Omental fat pad (tissue), 4 donors: Measurements from ENCODE around the gene PRTFDC1. TPM values are rescaled to one million over a fixed set of nuclear protein-coding genes. Genes with fewer than 3 reads are reported as not detected.

Experiments
- ATAC-seq: fragments of 150-250 bp; one replicate; pipeline ENCODE4 v1.9.1; 2016; ENCODE audit warnings: mild to moderate bottlenecking, moderate library complexity; ENCODE audit not compliant: low FRiP score
- DNase-seq: peaks from one replicate; pipeline ENCODE4 v3.0.0-alpha.2; 2019; ENCODE audit warnings: low spot score
- total RNA-seq, 4 donors: library from RNA; depleted of rRNA; stranded (reverse); fragments of >200 nt; gene quantifications; one replicate each; pipeline ENCODE4 v1.1.0, GENCODE V29; 2016
- TF ChIP-seq, protein P1 (sequence below), 3 donors: fragments of 450-650 bp; IDR thresholded peaks; one replicate each; pipeline ENCODE4 v1.5.1; 2016 to 2017; ENCODE audit warnings: antibody characterized with exemption in 3 of 3, mild to moderate bottlenecking in 3 of 3, moderate library complexity in 2 of 3

PRTFDC1 gene
- total RNA-seq, 4 donors from 2014 or later: 1.4 to 5.4 (median 2.5) TPM

DNA sequence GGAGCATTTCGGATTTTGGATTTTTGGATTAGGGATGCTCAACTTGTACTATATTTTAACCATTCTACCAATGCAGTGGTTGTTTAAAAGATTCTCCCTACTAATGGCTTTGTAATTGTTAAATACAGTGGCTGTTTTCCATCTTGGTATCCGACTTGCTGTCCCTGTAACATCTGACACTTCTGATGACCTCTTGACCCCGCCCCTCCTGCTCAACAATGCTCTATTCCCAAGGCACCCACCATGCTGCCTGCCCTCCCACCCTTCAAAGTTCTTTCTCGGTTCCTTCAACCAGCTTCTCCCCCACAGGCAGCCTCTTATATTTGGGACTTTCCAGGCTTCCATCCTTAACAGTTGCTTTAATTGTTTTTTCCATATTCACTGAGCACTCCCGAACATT lies 2.0 kb downstream of the PRTFDC1 start:
- DNase-seq (no peak), ATAC-seq (no peak)
- TF ChIP-seq, protein P1, sequence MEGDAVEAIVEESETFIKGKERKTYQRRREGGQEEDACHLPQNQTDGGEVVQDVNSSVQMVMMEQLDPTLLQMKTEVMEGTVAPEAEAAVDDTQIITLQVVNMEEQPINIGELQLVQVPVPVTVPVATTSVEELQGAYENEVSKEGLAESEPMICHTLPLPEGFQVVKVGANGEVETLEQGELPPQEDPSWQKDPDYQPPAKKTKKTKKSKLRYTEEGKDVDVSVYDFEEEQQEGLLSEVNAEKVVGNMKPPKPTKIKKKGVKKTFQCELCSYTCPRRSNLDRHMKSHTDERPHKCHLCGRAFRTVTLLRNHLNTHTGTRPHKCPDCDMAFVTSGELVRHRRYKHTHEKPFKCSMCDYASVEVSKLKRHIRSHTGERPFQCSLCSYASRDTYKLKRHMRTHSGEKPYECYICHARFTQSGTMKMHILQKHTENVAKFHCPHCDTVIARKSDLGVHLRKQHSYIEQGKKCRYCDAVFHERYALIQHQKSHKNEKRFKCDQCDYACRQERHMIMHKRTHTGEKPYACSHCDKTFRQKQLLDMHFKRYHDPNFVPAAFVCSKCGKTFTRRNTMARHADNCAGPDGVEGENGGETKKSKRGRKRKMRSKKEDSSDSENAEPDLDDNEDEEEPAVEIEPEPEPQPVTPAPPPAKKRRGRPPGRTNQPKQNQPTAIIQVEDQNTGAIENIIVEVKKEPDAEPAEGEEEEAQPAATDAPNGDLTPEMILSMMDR (IDR thresholded peaks at IDR 0.05): no peak

DNA sequence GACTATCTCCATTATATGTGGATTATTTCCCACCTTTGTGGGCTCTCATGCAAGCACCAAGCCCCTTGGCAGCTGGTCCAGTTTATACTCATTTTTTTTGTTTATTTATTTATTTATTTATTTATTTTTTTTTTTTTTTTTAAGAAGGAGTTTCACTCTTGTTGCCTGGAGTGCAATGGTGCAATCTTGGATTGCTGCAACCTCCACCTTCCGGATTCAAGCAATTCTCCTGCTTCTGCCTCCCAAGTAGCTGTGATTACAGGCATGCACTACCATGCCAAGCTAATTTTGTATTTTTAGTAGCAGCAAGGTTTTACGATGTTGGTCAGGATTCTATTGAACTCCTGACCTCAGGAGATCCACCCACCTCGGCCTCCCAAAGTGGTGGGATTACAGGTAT lies 2.8 kb downstream of the PRTFDC1 start:
- TF ChIP-seq, protein P1 (IDR thresholded peaks at IDR 0.05): no peak
- DNase-seq (no peak), ATAC-seq (no peak)

DNA sequence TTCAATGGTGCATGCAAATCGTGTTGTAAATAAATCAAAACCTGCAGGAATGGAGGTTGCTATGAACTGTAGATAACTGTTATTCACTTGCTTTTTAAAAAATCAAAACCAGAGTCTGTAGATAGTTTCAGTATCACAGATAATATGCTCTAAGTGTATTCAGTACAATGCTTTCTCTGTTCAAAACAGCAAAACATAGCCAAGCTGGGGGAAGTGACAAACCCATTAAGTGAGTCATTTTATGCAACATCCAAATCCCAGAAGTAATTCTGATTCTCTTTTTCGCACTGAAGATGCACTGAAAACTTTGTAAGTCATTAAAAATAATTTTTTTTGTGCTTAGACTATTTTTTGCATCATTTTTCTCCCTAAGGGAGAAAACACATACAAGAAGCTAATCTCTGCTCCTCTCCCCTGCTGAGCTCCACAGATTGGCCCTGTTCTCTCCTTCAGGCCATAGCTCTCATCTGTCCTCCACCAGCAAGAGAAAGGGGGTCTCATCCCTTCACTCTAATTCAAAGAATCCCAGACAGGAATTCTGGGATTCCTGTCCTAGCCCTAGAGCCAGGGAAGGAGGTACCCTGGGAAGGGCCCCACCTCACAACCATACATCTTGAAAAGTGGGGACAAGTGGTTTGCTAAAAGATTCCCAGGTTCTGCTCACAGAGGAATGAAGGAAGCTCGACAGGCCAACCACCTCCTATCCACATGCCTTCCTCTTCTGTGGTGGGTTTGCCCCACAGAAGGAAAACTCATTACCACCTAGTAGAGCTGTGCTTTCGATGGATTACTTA lies 4.9 kb downstream of the PRTFDC1 start:
- no peak for DNase-seq
- ATAC-seq: peak; percentile 34
- TF ChIP-seq, protein P1 (IDR thresholded peaks at IDR 0.05): no peak

DNA sequence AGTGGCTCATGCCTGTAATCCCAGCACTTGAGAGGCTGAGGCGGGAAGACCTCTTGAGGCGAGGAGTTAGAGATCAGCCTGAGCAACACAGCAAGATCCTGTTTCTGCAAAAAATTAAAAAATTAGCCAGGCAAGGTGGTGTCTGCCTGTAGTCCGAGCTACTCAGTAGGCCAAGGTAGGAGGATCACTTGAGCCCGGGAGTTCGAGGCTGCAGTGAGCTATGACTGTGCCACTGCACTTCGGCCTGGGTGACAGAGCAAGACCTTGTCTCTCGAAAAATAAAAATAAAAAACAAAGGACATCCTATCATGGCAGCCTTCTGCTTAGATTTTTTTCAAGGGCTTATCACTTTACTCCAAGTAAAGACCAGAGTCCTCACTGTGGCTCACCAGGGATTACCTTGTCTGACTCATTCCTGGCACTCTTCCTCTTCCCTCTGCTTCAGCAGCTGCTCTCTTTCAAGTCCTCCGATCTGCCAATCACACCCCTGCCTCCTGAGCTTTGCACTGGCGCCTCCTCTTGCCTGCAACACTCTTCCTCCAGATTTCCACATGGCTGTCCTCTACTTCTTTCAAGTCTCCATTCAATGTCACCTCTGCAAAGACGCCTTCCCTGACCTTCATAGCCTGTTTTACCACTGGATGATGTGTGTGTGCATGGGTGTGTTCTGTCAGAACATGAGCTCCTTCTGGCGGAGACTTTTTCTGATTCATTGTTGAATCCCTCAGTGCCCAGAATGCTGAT lies 7.7 kb downstream of the PRTFDC1 start:
- DNase-seq (no peak), ATAC-seq (no peak)
- TF ChIP-seq, protein P1 (IDR thresholded peaks at IDR 0.05): no peak

DNA sequence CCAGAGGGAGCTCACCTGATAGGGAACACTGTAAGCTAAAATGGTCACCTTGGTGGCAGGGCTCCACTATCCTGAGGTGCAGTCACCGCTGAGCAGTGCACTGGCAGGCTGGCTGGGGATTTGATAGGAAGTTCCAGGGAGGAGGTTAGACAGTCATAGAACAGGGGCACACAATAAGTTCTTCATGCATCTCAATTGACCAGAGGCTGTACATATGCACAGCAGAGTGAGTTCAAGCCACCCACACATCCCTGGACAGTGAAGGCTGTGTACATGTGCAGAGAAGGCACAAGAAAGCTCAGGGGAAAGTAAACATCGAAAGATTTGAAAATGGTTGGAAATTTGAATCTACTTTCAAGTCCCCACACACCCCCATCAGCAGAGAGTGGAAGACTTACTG lies 13.9 kb downstream of the PRTFDC1 start:
- TF ChIP-seq, protein P1 (IDR thresholded peaks at IDR 0.05): no peak
- no peak for DNase-seq
- no peak for ATAC-seq

DNA sequence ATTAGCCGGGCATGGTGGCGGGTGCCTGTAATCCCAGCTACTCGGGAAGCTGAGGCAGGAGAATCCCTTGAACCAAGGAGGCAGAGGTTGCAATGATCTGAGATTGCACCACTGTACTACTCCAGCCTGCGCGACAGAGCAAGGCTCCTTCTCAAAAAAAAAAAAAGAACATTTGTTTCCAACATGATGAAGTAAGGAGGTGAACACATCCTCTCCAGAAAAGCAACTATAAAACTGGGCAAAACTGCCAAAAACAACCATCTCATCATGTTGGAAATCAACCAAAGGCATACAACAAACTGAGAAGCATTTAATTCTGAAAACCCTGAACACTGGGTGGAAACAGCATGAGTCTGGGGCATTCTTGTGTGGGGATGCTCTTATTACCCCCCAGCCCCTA lies 14.3 kb downstream of the PRTFDC1 start:
- ATAC-seq: no peak
- DNase-seq: no peak
- TF ChIP-seq, protein P1 (IDR thresholded peaks at IDR 0.05): no peak
